GM21447 (cell line): ENCODE data around the gene GPRASP2.
"Not testable (repeated sequence)": the region's sequence is repeated elsewhere in the genome, so short reads cannot be mapped to it uniquely, and the experiment has no call there.

Experiments
- ATAC-seq: cut with Tn5 transposase; IDR thresholded peaks from one replicate; pipeline ENCODE4 v1.9.1; 2021; ENCODE audit not compliant: unreplicated experiment

Gene GPRASP2

DNA sequence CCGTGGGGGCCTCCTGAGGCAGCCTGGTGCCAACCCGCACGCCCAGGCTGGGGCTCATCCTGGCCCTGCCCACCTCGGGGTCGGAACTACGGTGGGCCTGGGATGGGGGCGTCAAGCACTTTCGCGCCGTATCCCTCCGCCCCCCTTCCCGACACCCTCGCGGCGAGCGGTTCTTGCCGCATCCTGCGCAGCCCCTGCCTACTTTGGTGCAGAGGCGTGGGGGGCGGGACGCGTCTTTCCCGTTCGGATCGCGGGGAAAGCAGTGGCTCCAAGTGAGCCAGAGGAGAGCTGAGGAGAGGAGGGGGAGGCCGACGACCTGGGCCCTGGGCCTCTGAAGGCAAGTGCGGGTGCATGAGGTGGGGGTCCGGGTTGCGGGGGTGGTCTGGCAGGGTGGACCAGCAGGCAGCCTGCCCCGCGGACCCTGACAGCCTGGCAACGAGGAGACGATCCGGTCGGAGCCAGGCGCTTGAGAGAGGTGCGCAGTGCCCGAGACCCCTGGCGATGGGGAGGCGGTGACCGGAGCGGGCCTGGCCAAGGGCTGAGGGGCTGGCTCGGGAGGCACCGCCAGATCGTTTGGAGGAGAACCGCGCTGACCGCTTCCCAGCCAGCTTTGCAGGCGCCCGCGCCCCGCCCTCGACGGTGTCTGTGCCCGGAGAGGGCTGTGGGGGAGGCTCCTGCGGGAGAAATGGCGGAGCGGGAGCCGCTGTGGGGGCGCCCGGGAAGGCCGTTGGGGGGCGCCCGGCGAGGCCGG lies at the start of gene GPRASP2:
TSS of gene GPRASP2 (plus strand) at position 233 of the 751 bp plus-strand sequence. CDS start 2,422 bp downstream, outside the sequence.
- ATAC-seq = no peak

DNA sequence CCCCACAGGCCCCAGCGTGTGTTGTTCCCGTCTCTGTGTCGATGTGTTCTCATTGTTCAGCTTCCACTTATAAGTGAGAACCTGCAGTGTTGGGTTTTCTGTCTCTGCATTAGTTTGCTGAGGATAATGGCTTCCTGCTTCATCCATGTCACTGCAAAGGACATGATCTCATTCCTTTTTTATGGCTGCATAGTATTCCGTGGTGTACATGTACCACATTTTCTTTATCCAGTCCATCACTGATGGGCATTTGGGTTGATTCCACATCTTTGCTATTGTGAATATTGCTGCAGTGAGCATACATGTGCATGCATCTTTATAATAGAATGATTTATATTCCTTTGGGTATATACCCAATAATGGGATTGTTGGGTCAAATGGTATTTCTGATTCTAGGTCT lies 48.4 kb upstream of the GPRASP2 start:
- ATAC-seq = not testable (repeated sequence)

- ATAC-seq = not testable (repeated sequence)
Measured at GRCh38 chrX:102667034-102667433, 45.2 kb upstream of the GPRASP2 start.

DNA sequence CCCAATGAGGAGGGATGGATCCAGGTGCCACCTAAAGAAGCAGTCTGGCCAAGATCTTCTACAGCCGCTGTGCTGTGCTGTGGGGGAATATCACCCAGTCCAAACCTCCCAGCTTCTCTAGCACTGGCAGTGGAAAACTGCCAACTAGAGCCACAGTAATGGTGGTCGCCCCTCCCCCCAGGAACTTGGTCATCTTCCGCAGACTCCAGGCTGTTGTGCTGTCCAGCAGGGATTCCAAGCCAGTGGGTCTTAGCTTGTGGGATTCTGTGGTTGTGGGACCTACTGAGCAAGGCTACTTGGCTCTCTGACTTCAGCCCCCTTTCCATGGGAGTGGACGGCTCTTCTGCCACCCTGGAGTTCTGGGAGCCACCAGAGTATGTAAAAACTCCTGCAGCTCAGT lies 42.7 kb upstream of the GPRASP2 start:
- ATAC-seq = no peak

GRCh38 chrX:102672856-102673255 lies 39.4 kb upstream of the GPRASP2 start:
- ATAC-seq = no peak

GRCh38 chrX:102677479-102677878 lies 34.8 kb upstream of the GPRASP2 start:
- ATAC-seq = not testable (repeated sequence)

GRCh38 chrX:102684772-102685520 lies 27.3 kb upstream of the GPRASP2 start:
- ATAC-seq = no peak

DNA sequence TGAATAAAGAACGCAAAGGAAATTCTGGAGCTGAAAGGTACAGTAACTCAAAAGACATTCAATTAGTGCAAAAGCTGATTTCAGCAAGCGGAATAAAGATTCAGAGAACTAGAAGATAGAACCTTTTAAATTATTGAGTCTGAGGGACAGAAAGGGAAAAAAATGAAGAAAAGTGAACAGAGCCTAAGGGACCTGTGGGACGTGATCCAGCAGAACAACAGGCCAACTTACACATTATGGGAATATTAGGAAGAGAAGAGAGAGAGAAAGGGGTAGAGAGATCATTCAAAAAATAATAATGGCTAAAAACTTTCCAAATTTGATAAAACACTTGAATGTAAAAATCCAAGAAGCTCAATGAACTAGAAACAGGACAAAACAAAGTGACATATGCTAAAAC lies 17.5 kb upstream of the GPRASP2 start:
- ATAC-seq = no peak

DNA sequence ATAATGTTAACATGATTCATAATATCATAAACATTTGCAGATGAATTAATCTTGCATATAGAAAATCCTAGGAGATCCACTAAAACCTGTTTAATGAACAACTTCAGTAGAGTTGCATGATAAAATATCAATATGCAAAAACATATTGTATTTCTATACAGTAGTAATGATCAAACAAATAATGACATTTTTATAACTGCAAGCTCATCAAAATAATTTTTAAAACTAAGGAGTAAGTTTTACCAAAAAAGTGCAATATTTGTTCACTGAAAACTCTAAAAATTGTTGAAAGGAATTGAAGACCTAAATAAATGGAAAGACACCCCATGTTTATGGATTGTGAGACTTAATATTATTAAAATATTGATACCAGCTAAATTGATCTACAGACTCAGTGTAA lies 15.9 kb upstream of the GPRASP2 start:
- ATAC-seq = no peak

GRCh38 chrX:102697494-102697893 lies 14.8 kb upstream of the GPRASP2 start:
- ATAC-seq = no peak

DNA sequence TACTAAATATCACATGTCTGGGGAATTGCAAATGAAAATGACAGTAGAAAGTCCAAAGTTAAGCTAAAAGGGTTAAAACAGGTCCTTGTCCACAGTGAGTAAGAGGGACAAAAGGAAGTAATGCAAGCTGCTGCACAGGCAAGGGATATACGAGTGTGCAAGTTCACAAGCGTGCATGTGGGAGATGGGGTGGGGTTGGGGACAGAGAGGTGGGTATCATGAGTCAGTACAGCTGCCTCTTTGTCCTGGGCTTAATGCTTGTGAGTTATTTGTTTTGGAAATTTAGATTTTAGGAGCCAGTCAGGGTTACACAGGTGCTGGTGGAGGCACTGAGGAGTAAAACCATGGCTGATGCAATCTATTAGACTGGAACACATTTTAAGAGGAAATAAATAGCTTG lies 3.3 kb upstream of the GPRASP2 start:
- no peak for ATAC-seq

DNA sequence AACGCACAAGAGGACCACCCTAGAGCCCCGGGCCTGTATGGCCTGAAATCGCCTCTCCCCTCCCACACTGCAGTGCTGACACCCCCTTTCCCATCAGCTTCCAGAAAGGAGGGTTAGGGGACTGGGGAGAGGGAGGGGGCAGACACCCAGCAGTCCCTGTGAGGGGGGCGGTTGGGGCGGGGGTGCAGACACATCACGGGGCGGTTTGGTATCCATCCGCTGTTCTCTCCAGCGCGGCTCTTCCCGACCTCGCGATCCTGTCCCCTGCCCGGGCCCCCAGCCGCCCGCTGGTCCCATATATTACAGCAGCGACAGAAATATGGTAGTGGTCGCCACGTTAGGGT lies 404 bp upstream of the GPRASP2 start:
- ATAC-seq = no peak

- ATAC-seq = no peak
Measured at GRCh38 chrX:102712981-102713625, 855 bp downstream of the GPRASP2 start.

DNA sequence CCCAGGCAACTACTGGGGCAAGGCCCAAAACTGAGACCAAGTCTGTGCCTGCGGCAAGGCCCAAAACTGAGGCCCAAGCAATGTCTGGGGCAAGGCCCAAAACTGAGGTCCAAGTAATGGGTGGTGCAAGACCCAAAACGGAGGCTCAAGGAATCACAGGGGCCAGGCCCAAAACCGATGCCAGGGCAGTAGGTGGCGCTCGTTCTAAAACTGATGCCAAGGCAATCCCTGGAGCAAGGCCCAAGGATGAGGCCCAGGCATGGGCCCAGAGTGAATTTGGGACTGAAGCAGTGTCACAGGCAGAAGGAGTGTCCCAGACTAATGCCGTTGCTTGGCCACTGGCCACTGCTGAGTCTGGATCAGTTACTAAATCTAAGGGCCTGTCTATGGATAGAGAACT lies 2.7 kb downstream of the GPRASP2 start:
- ATAC-seq = no peak

DNA sequence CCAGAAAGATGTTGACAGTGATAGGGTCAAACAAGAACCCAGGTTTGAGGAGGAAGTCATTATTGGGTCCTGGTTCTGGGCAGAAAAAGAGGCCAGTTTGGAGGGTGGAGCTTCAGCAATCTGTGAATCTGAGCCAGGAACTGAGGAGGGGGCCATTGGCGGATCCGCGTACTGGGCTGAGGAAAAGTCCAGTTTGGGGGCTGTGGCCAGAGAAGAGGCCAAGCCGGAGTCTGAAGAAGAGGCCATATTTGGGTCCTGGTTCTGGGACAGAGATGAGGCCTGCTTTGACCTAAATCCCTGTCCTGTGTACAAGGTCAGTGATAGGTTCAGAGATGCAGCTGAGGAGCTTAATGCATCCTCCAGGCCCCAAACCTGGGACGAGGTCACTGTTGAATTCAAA lies 3.7 kb downstream of the GPRASP2 start:
- no peak for ATAC-seq

DNA sequence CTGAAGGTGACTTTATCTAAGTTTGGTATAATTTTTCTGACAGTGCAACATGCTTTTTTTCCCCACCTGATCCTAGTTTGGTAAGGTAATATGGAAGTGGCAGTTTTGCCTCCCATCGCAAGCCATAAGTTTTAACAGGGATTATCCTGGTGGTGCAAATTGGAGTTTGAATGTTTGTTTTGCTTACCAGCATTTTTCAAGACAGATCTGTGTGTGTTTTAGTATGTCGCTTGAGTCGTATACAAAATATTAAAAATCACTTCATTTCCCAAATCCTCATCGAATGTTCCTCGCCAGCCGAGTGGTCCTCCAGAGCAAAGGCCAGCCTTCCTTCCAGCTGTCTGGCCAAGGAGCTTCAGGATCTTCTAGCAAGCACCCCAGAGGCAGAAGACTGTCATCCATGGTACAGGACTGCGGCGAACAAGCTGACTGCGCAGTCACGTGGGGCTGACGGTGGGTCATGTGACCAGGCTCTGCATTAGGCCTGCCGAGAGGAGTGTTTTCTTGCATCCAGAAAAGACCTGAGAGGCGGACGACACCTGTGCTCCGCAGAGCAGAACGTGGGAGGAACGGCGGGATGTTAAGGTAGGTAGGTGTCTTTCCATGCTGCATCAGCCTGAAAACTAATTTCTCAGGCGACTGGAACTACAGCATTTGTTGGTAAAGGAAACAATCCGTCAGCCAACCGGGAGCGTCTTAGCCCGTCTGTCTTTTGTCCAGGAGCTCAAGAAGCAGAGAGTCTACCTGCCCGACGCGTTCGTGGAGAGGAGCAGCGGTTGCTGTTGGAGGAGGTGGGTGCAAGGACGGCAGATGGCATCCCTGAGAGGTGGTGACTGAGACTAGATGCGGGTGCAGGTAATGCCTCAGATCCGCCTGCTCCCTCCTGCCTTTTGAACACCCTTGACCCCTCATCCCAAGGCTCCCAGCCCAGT lies 8.3 kb downstream of the GPRASP2 start, which contains the start of gene GPRASP3:
TSS of gene GPRASP3 (plus strand) at position 507 of the 932 bp plus-strand sequence. CDS start 28,253 bp downstream, outside the sequence.
- peak; percentile 83 for ATAC-seq

DNA sequence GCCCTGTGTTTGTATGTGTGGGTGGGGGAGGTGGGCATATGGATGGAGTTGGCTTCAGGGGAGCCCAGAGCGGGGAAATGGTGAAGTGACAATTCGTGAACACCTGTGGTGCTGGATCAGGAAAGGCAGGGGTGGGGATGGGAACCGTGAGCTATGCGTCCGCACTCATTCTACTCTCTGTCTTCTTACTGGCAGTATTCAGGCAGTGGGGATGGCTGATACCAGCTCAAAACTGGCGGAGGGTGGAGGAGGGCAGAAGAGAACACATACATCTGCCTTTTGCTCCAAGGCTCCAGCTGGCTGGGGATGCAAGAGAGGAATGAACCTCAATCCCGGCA lies 8.9 kb downstream of the GPRASP2 start:
- not testable (repeated sequence) for ATAC-seq

DNA sequence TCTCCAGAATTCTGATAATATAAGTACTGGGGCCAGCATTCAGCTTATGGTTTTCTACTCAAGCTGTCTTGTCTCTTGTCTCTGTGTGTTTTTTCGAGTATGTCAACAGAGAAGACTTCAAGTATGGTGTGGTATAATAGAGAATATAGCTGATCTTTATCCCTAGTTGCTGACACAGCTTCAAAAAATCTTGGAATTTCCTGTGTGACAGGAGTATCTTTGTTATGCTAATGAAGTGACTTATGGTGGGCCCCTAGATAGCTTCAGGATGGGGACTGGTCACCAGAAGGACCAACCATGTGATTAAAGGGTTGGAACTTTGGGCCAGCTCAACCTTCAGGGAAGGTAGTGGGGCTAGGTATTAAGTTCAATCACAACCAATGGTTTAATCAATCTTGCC lies 11.2 kb downstream of the GPRASP2 start:
- ATAC-seq = no peak

DNA sequence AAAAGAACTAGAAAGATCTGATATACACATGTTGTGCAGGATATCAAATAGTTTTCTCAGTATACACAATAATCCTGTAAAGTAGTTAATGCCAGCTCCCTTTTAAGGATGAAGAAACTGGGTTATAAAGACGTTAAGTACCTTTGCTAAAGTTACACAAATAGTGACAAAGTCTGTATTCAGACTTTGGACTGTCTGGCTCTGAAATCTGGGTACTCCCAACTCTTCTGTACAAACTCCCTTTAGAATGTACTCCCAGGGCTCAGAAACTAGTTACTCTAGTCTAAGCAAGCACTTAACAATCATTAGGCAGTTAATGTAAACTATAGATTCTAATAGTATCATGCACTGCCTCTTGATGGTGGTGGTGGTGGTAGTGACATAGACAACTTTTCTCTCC lies 15.5 kb downstream of the GPRASP2 start:
- ATAC-seq = no peak

GRCh38 chrX:102728646-102729045 lies 16.4 kb downstream of the GPRASP2 start:
- no peak for ATAC-seq

GRCh38 chrX:102739657-102740056 lies 27.4 kb downstream of the GPRASP2 start:
- no peak for ATAC-seq
